Activated CD4-positive, alpha-beta T cell treated with anti-CD3 and anti-CD28 coated beads, Interleukin-2, amount 50 U/mL, for 16 hours (primary cell): ENCODE measurements around the gene UBE2S.
"Not testable (repeated sequence)": the region's sequence is repeated elsewhere in the genome, so short reads cannot be mapped to it uniquely, and the experiment has no call there.

Source experiments
- DNase-seq: peaks from one replicate; pipeline ENCODE4 v3.0.0-alpha.2; 2020

Gene UBE2S

GRCh38 chr19:55439052-55439451 lies 31.5 kb upstream of the UBE2S start:
- no peak for DNase-seq

GRCh38 chr19:55437410-55437809 lies 29.8 kb upstream of the UBE2S start:
- no peak for DNase-seq

GRCh38 chr19:55436847-55437246 lies 29.3 kb upstream of the UBE2S start:
- no peak for DNase-seq

- no peak for DNase-seq
These were observed 27.4 kb upstream of the UBE2S start for GRCh38 chr19:55435020-55435419.

- no peak for DNase-seq
These were observed 26.9 kb upstream of the UBE2S start for GRCh38 chr19:55434356-55434919.

DNA sequence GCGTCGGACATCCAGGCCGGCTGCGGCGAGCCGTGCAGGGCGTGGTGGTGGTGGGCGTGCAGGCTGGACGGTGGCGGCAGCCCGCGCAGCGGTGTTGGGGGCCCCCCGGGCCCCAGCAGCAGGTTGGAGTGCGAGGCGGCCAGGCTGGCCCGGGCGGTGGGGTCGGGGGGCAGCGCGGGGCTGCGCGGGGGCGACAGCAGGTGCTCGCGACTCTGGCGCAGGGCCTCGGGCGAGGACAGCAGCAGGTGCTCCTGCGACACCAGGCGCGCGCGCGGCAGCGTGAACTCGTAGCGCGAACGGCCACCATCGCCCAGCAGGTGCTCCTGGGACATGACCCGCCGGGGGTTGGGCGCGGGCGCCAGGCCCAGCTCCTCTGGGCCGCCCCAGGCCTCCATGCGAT lies 25.7 kb upstream of the UBE2S start:
- DNase-seq = no peak

- no peak for DNase-seq
These were observed 24.8 kb upstream of the UBE2S start for GRCh38 chr19:55432241-55432959.

GRCh38 chr19:55431183-55431582 lies 23.6 kb upstream of the UBE2S start:
- DNase-seq = no peak

DNA sequence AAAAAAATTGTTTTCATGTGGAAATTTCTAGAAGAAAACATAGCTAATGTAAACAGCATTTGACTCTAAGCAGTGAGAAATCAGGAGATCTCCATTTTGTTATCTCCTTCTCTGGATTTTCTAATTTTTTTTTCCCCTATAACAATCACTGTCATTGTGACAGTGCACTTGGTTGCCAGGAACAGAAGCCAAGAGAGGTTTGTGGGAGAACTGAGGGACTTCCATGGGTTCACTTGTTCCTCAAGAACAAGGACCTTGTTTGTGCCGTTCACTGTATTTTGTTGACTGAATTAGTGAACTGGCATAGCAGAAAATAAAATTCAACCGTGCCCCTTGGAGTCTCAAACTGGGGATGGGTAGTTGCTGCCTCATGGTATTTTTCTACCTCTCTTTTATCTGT lies 18.5 kb upstream of the UBE2S start:
- DNase-seq = no peak

DNA sequence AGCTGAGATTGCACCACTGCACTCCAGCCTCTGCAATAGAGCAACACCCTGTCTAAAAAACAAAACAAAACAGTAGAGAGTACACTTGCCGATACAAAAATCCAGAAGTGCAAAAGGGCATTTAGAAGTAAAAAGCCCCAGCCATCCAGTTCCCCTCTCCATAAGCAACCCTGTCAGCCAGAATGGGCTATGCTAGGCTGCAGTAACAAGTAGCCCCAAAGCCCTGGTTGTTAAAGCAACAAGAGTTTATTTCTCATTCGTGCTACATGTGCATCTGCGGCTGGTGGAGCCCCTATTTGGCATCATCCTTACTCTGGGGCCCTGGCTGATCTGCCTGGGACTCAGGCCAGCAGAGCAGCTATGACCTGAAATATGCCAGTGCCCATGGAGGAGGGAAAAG lies 16.9 kb upstream of the UBE2S start:
- no peak for DNase-seq

GRCh38 chr19:55423225-55424005 lies 15.8 kb upstream of the UBE2S start:
- DNase-seq = no peak

GRCh38 chr19:55421281-55421680 lies 13.7 kb upstream of the UBE2S start:
- DNase-seq = not testable (repeated sequence)

DNA sequence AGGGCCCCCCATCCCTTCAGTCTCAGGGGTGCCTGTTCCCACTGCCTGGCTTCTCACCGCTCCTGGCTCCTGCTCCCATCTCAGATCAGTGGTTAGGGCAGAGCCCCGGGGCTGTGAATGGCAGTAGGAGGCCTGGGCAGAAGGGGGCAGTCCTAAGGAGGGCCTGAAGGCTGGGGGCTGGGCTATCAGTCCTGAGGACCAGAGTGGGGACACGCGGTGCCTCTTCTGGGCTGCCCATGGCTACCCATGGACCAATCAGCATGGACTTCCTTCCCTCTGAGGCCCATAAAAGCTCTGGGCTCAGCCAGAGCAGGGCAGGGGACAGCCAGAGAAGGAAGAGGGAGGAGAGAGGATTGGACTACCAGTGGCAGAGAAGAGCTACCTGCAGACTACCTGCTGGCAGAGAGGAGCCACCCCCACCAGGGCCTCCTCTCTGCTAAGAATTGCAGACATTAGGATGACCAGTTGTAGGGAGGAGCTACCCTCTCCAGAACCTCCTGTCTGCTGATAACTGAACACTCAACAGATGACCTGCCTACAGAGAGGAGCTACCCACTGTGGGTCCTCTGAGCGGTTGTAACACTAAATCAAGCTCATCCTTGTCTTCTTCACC lies 12.1 kb upstream of the UBE2S start:
- no peak for DNase-seq

DNA sequence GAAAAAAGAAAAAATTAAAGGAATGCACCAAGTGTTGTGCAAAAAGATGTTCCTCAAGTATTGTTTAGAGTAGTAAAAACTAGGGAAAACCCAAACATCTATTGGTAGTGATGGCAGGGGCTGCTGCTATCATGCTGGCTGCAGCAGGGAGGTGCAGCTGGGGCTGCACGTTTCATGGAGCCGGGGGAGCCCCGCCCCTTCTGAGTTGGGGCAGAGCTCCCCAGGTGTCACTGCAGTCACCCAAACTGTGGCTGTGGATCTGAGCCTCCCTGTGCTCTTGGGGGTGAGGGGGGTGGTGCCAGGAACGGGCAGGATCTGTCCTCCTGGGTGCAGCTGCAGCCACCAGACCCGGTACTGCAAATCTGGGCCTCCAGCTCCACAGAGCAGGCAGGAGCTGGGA lies 11.5 kb upstream of the UBE2S start:
- DNase-seq = no peak

GRCh38 chr19:55418185-55418584 lies 10.6 kb upstream of the UBE2S start:
- DNase-seq = peak; percentile 66

DNA sequence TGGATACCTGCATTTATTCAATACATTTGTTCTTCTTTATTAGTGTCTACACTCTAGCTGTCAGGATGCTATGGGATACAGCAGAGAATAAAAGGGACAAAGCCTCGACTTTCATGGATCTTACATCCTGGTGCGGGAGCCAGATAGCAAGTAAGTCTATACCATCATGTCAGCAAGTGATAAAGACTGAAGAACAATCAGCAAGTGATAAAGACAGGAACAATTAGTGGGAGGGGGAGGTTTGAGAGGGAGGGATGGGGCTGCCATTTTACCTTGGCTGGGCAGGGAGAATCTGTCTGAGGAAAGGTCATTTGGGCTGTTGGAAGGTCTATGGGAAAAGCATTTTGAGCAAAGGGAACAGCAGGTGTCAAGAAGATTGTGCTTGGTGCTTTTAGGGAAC lies 2.6 kb upstream of the UBE2S start:
- DNase-seq = no peak

- not testable (repeated sequence) for DNase-seq
These were observed 1.6 kb upstream of the UBE2S start for GRCh38 chr19:55409179-55409578.

GRCh38 chr19:55408533-55408872 lies 915 bp upstream of the UBE2S start:
- no peak for DNase-seq

GRCh38 chr19:55407800-55408532 lies 378 bp upstream of the UBE2S start:
- DNase-seq = peak; percentile 99

DNA sequence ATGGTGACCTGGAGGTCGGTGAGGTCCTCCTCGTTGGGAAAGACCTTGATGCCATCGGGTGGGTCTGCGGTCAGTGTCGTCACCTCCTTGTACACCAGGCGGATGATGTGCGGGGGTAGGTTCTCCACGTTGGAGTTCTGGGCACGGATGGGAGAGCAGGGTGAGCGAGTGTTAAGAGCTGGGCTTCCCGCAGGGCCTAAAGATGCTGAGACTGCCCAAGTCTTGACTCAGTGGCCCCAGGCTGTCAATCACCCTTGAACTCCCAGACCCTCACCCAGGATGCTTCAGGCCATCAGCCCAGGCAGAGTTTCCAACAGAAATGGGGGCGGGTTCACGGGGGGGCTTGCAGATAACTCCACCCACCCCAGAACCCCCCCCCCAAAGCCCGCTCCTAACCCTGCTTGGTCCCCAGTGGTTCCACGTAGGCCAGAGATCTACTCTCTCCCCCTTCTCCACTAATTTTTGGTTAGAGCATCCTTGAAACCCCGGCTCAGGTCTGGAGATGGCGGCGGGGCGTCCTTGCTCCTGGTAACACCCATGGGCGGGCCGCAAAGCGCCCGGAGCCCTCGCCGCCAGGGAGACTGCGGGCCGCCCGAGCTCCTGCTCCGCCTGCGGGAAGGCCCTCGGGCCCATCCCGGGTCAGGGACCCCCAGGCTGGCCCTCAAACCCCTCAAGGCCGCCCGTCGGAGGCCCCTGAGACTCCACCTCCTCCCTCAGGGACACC lies 600 bp downstream of the UBE2S start:
- no peak for DNase-seq

- DNase-seq = no peak
These were observed 1.3 kb downstream of the UBE2S start for GRCh38 chr19:55406091-55406825.

GRCh38 chr19:55405638-55406037 lies 1.9 kb downstream of the UBE2S start:
- no peak for DNase-seq
